Body of pancreas (tissue), 4 donors: ENCODE data around the gene GMPR. TPM values are rescaled to one million over a fixed set of nuclear protein-coding genes. Genes with fewer than 3 reads are reported as not detected.

ENCODE experiments used
- ATAC-seq: fragments of 150-250 bp; one replicate; pipeline ENCODE4 v1.9.1; 2016
- DNase-seq, 4 donors: peaks; one replicate each; pipeline ENCODE4 v3.0.0-alpha.2; 2019
- H3K27ac ChIP-seq, 4 donors: fragments of 200-600 bp; sonication (generic); 1 replicate in 3 of 4; 2 replicates in 1 of 4; pipeline versions ENCODE4 v1.5.1 to v1.6.1; 2016 to 2019; ENCODE audit warnings: mild to moderate bottlenecking in 1 of 4, mixed read lengths in 1 of 4, moderate library complexity in 1 of 4
- H3K27me3 ChIP-seq, 2 donors: fragments of 200-600 bp; sonication (generic); one replicate each; pipeline ENCODE4 v1.6.0; 2016; ENCODE audit warnings: mild to moderate bottlenecking in 1 of 2
- H3K36me3 ChIP-seq, 2 donors: fragments of 200-600 bp; sonication (generic); replicated peaks in 1 of 2; 2 replicates each; pipeline ENCODE4 v1.5.1; 2016; ENCODE audit warnings: low read depth in 2 of 2; ENCODE audit not compliant: insufficient read depth in 1 of 2
- H3K4me1 ChIP-seq: fragments of 200-600 bp; sonication (generic); one replicate; pipeline ENCODE4 v1.6.0; 2016
- H3K4me3 ChIP-seq, 2 donors: fragments of 200-600 bp; sonication (generic); 1 replicate in 1 of 2; 2 replicates in 1 of 2; pipeline ENCODE4 v1.5.1; 2016 to 2019
- H3K9me3 ChIP-seq, 3 donors: fragments of 200-600 bp; sonication (generic); 1 replicate in 2 of 3; 2 replicates in 1 of 3; pipeline ENCODE4 v1.5.1; 2016
- CTCF ChIP-seq, 7 experiments: fragments of 450-650 bp in 4 of 7; fragments of 200-600 bp in 3 of 7; sonication (generic) in 3 of 7; IDR thresholded peaks; one replicate each; pipeline ENCODE4 v1.5.1; 2016 to 2019; ENCODE audit warnings: antibody characterized with exemption in 7 of 7
- POLR2A ChIP-seq, 3 donors: fragments of 450-650 bp; IDR thresholded peaks; one replicate each; pipeline ENCODE4 v1.6.1; 2016; ENCODE audit warnings: antibody characterized with exemption in 3 of 3, mild to moderate bottlenecking in 2 of 3
- WGBS, 2 donors: methylation state at CpG; one replicate each; pipeline ENCODE4 v1.1.5; 2017; 5-methylcytosine and 5-hydroxymethylcytosine counted together
- intact Hi-C: fragments of 100-400 bp; cut with DNase I; formaldehyde crosslinking; loops from one replicate; pipeline ENCODE4 v1.15.1; 2023
- total RNA-seq, 2 donors: library from RNA; depleted of rRNA; stranded (reverse); fragments of >200 nt; gene quantifications; one replicate each; pipeline ENCODE4 v1.1.0, GENCODE V29; 2016

GMPR gene
- total RNA-seq, 2 donors from 2014 or later = 7.9 to 14.0 TPM

GRCh38 chr6:16286151-16286522, 47.8 kb downstream of the GMPR start:
- intact Hi-C loops = no loop called here
- ATAC-seq = no peak
- H3K27me3 ChIP-seq = no peaks in the 10 kb centered on the region
- H3K27ac ChIP-seq = no peak overlapping the region
- peak in 6 of 7 experiments; percentile 15 to 33 (median 27) for TF ChIP-seq CTCF (IDR thresholded peaks at IDR 0.05)
- no peak for TF ChIP-seq POLR2A (IDR thresholded peaks at IDR 0.05)
- H3K4me1 ChIP-seq = no peaks in the 10 kb centered on the region
- peak in 1 of 4 donors; percentile 27 for DNase-seq
- H3K36me3 ChIP-seq = no peaks in the 10 kb centered on the region
- no peaks in the 10 kb centered on the region for H3K9me3 ChIP-seq
- no peak overlapping the region for H3K4me3 ChIP-seq
- WGBS, 2 donors = 64 to 69% methylated on average over 15 of the region's 15 CpGs

GRCh38 chr6:16288163-16288562, 49.8 kb downstream of the GMPR start:
- no peak for DNase-seq
- Histone ChIP-seq H3K27ac (no peak overlapping the region), H3K36me3 (no peaks in the 10 kb centered on the region), H3K9me3 (no peaks in the 10 kb centered on the region), H3K4me3 (no peak overlapping the region), H3K4me1 (no peaks in the 10 kb centered on the region), H3K27me3 (no peaks in the 10 kb centered on the region)
- ATAC-seq = no peak
- intact Hi-C loops = no loop called here
- 93 to 97% methylated on average over 17 to 24 of the region's 26 CpGs for WGBS, 2 donors
- no peak for TF ChIP-seq CTCF (IDR thresholded peaks at IDR 0.05)
- no peak for TF ChIP-seq POLR2A (IDR thresholded peaks at IDR 0.05)

- Histone ChIP-seq H3K36me3 (no peaks in the 10 kb centered on the region), H3K9me3 (no peaks in the 10 kb centered on the region), H3K27me3 (no peaks in the 10 kb centered on the region), H3K4me1 (no peaks in the 10 kb centered on the region), H3K4me3 (no peak overlapping the region), H3K27ac (no peak overlapping the region)
- 83 to 86% methylated on average over 6 of the region's 6 CpGs for WGBS, 2 donors
- no peak for DNase-seq
- no peak for ATAC-seq
- TF ChIP-seq CTCF (IDR thresholded peaks at IDR 0.05) (no peak), POLR2A (IDR thresholded peaks at IDR 0.05) (no peak)
- intact Hi-C loops = no loop called here
Measured at GRCh38 chr6:16291739-16292138, 53.4 kb downstream of the GMPR start.

- WGBS, 2 donors = 66 to 72% methylated on average over 5 of the region's 5 CpGs
- H3K27me3 ChIP-seq = no peaks in the 10 kb centered on the region
- ATAC-seq (no peak), DNase-seq (no peak)
- H3K27ac ChIP-seq = no peak overlapping the region
- no peak for TF ChIP-seq POLR2A (IDR thresholded peaks at IDR 0.05)
- H3K4me1 ChIP-seq = no peaks in the 10 kb centered on the region
- no peaks in the 10 kb centered on the region for H3K9me3 ChIP-seq
- no peak overlapping the region for H3K4me3 ChIP-seq
- intact Hi-C loops = no loop called here
- no peaks in the 10 kb centered on the region for H3K36me3 ChIP-seq
Measured at GRCh38 chr6:16292432-16292831, 54.0 kb downstream of the GMPR start.

- no peak for TF ChIP-seq POLR2A (IDR thresholded peaks at IDR 0.05)
- Histone ChIP-seq H3K27ac (no peak overlapping the region), H3K9me3 (no peaks in the 10 kb centered on the region), H3K4me3 (no peak overlapping the region), H3K36me3 (no peaks in the 10 kb centered on the region), H3K27me3 (no peaks in the 10 kb centered on the region), H3K4me1 (no peaks in the 10 kb centered on the region)
- intact Hi-C loops = no loop called here
- DNase-seq (no peak), ATAC-seq (no peak)
- WGBS, 2 donors = 59 to 63% methylated on average over 8 of the region's 8 CpGs
Measured at GRCh38 chr6:16292942-16293341, 54.6 kb downstream of the GMPR start.

GRCh38 chr6:16294371-16294770, 56.0 kb downstream of the GMPR start:
- Histone ChIP-seq H3K9me3 (no peaks in the 10 kb centered on the region), H3K4me1 (no peaks in the 10 kb centered on the region), H3K27me3 (no peaks in the 10 kb centered on the region), H3K27ac (no peak overlapping the region), H3K36me3 (no peaks in the 10 kb centered on the region), H3K4me3 (no peak overlapping the region)
- intact Hi-C loops = no loop called here
- ATAC-seq (no peak), DNase-seq (no peak)
- WGBS, 2 donors = 78 to 85% methylated on average over 10 of the region's 10 CpGs
- TF ChIP-seq CTCF (IDR thresholded peaks at IDR 0.05) = no peak
- no peak for TF ChIP-seq POLR2A (IDR thresholded peaks at IDR 0.05)
